GM10847 (cell line): ENCODE measurements around the gene HLCS.

Experiments used
- POLR2A ChIP-seq: IDR thresholded peaks from 2 replicates; pipeline ENCODE4 v1.6.1; 2011; ENCODE audit not compliant: insufficient read length; ENCODE audit errors: extremely low read depth

HLCS gene

DNA sequence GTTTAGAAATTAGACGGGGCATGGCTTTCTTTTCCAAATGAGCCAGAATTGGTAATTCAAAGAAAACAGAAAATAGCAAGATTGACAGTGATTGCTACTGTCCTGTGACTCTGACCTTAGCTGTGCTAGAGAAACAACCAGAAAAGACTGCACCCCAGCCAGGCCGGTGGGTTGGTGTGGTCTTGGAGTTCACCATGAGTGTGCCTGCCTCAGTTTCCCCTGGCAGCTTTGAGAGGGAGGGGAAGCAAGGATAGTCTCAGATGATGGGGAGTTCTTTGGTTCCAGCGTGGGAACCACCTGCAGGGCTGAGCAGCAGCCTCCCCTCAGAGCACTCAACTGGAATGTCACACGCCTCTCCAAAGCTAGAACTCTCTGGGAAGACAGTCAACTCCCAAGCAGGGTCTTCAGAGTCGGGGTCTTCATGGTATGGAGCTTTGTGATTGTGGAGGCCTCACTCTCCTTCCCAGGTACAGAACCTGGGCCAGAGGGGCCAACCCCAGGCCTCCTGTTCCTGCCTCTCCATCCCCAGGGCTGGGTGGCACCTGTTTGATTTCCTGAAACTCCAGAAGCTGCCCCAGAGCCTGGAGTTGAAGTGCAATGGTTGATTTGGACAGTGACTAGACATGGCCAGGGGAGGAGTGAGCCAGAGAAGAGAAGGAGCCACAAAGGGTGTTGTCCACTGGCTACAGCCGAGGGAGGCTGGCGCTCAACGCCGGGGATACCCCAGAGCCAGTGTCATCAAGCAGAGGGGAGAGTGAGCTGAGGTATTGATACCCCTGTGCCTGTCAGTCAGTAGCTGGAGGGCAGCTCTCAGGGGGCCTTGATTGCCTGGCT is 231.9 kb downstream of the HLCS start:
- TF ChIP-seq POLR2A, result no peak

DNA sequence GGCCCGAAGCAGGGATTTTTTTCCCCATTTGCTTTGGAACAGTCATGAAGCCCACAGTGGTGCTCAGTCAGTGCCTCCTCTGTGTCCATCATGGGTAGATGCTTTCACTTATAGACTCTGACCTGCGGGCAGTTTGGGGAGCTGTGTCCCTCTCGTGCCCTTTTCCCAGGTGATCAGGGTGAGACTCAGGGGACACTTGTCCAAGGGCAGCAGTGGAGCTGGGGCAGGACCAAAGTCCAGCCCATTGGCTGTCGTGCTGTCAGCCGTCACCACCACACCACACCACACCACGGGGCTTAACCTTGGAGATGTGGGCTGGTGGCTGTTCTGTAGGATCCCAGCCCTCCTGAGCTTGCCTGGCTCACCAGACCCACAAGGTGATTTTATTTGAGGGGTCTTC is 232.6 kb downstream of the HLCS start:
- no peak for TF ChIP-seq POLR2A

DNA sequence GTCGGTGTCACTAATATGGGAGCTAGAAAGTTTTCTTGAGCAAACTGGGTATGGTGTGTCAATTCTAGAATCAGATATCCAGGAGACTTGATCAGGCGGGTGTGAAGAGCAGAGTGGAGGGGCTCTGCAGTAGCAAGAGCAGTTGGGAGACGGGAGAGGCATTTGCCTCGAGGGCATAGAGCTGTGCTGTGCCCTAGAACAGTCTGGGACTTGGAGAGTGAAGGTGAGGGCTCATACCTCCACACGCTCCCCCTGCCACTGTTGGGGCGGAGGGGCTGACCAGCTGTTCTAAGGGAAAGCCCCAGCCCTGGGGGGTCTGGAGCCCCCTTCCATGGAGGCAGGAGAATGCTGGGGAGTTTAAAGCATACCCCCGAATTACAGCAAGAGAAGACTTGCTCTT is 233.7 kb downstream of the HLCS start:
- no peak for TF ChIP-seq POLR2A

DNA sequence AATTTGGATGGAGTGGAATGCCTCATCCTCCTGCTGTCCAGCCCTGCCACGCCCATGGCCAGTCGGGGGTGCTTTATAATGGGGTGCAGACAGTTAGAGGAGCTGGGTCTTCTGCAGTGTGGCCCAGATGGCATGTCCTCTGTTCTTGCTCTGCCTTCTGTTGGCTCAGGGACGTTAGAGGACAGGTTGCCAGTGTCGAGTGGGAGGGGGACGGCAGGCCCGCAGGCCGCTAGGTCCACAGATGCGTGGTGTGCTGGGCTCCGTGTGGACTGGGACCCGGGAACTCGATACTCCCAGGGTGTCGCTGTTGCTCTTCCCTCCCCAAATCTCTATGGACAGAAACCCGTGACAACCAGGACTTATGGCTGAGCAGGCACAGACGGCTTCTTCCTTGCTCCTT is 234.3 kb downstream of the HLCS start:
- no peak for TF ChIP-seq POLR2A

DNA sequence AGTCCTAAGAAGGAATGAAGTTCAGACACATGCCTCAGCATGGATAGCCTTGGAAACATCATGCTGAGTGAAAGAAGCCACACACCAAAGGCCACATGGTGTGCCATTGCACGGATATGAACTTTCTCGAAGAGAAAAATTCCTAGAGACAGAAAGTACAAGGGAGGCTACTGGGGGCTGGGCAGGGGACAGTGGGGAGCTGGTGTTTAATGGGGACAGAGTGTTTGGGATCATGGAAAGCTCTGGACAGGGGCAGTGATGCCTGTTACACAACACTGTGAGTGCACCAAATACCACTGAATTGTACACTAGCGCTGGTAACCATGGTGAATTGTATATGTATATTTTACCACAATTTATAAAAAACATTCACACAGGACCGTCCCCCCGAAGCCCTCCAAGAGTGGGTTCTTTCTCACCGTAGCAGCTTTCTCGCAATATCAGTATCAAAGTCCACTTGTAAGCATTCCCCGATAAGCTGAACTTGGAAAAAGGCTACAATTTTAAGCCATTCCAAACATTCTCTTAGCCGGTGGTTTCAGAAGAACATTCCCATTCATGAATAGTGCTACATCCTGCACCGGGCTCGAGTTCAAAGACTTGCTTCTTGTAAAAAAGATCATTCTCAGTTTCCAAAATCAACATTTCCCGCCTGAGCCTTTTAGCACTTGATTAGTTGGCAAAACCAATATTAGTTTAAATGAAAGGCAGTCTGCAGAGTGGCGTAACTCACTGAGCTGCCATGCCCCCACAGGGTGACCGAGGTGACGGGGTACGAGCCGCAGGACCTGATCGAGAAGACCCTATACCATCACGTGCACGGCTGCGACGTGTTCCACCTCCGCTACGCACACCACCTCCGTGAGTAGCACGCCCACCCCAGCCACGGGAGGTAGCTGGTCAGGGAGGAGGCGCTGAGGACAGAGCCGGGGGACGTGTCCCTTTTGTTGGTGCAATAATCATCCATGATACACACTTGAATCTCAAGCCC is 235.9 kb downstream of the HLCS start:
- TF ChIP-seq POLR2A, result no peak

DNA sequence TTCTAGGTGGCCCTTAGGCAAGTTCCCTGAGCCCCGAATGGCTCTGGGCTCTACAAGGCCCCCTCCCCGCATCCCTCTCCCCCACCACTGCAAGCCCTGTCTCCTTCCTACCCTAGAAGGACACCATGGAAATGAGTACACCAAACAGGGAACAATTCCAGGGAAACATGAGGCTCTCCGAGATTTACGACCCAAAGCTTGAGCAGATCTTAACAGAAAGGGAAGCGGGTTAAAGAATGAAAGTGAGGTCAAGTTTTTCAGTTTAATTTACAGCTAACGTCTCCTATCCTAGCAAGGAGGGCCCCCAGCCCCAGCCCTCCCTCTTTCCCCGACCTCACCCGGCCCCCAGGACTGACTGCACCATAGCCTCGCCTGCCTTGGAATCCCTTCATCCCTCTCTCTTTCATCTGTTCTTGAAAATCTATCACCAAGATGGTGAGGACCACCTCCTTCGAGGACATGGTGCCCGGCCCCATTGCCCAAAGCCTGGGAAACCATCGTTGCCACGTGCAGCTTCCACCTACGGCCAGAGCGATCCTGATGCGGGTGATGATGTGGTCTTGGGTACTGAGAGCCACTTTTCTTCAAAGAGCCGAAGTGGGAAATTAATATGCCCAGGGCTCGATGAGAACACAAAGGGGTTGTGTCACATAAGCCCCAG is 237.0 kb downstream of the HLCS start:
- no peak for TF ChIP-seq POLR2A

DNA sequence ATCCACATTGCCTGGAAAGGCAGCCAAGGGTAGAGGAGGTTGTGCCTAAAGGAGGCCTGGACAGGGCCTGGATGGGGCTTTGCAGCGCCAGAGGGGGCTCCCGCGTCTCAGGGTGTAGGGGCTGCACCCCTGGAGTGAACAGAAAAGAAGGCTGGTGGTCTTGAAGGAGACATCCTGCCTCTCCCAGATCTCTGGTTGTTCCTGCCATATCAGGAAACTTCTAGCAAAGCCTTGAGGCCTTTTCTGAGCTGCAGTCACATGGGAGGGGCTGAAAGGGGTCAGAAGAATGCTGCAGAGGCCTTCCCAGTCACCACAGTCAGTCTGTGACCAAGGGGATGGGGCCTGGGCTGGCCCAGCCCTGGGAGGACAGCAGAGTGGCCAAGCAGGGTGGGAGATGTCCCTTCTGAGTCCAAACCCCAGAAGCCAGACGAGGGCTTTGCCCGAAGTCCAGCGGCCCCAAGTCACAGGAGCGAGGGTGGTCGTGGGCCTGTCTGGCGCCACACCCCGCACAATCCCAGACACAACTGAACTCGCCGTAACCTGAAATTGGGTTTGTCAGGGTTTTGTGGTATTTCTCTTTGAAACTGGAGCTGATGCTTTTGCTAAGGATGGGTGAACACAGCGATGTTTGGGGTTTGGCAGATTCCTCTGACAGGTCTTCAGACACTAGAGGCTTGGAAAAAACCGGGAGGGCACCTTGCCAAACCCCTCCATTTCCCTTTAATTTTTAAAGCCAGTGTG is 237.9 kb downstream of the HLCS start:
- TF ChIP-seq POLR2A, result no peak

- no peak for TF ChIP-seq POLR2A
Observed at GRCh38 chr21:36727866-36728265, 238.6 kb downstream of the HLCS start.

GRCh38 chr21:36725793-36726386 is 240.6 kb downstream of the HLCS start:
- TF ChIP-seq POLR2A, result no peak

DNA sequence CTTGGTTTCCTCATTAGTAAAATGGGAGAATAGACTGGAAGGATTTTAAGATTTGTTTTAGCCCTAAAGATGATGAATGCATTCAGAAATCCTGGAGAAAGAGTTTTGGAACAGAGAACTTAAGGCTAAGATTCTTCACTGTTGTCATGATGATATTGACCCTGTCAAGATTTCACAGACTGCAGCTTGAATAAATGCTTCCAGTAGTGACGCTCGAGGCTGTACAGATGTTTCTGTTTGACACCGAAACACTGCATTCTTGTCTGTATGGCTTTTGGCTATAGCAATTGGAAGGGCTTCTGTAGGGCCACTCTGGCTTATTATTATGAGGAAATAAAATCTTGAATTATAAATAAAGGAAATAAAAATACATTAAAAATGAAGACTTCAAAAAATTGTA is 241.8 kb downstream of the HLCS start:
- TF ChIP-seq POLR2A, result no peak

- TF ChIP-seq POLR2A, result no peak
Observed at GRCh38 chr21:36723371-36723881, 243.0 kb downstream of the HLCS start.

- TF ChIP-seq POLR2A, result no peak
Observed at GRCh38 chr21:36722370-36723368, 243.8 kb downstream of the HLCS start.

- TF ChIP-seq POLR2A, result no peak
Observed at GRCh38 chr21:36721817-36722216, 244.7 kb downstream of the HLCS start.
